Endothelial cell of umbilical vein (primary cell): ENCODE data around the gene DPM2. TPM values are rescaled to one million over a fixed set of nuclear protein-coding genes. Genes with fewer than 3 reads are reported as not detected.

ENCODE experiments used
- BruUV-seq: library from RNA; stranded (reverse); fragments of 400-500 nt; replicated peaks from 2 replicates; lab custom pipeline; 2021; lab: Mats Ljungman, UMichigan
- CTCF ChIA-PET: fragments of 300-600, 350-600 bp; sonication (Branson Sonifier 250); formaldehyde crosslinking; loops from one replicate; lab custom pipeline; 2021; ENCODE audit warnings: antibody characterized with exemption, inconsistent platforms; lab: Charles Lee
- POLR2A ChIA-PET: fragments of 300-600, 350-600 bp; sonication (Branson Sonifier 250); formaldehyde crosslinking; loops from one replicate; lab custom pipeline; 2021; ENCODE audit warnings: antibody characterized with exemption, inconsistent platforms; lab: Charles Lee
- DNase-seq: peaks from one replicate; pipeline ENCODE4 v3.0.0-alpha.2; 2011; ENCODE audit warnings: low read depth, low spot score
- FAIRE-seq: peaks from 2 replicates; lab custom pipeline; 2011; peaks lifted over from hg19 to GRCh38; lab: Jason Lieb, UNC
- H2AFZ ChIP-seq: 2 replicates; pipeline ENCODE4 v1.6.0; 2012; ENCODE audit warnings: low read depth, low read length, control low read depth, inconsistent platforms
- H3K27ac ChIP-seq: 2 replicates; pipeline ENCODE4 v1.5.1; 2011; ENCODE audit warnings: low read depth, mild to moderate bottlenecking, control low read depth, low read length, moderate library complexity; ENCODE audit not compliant: insufficient read depth
- H3K27me3 ChIP-seq, 2 experiments: 2 replicates each; pipeline versions ENCODE4 v1.6.0 to v1.6.1; 2011; ENCODE audit warnings: low read length in 2 of 2, mixed read lengths in 1 of 2; ENCODE audit not compliant: control insufficient read depth in 2 of 2, insufficient read depth in 2 of 2
- H3K36me3 ChIP-seq, 2 experiments: 2 replicates in 1 of 2; 3 replicates in 1 of 2; pipeline ENCODE4 v1.5.1; 2011; ENCODE audit warnings: low read length in 2 of 2, mild to moderate bottlenecking in 1 of 2, moderate library complexity in 1 of 2; ENCODE audit not compliant: control insufficient read depth in 2 of 2, insufficient read depth in 2 of 2; ENCODE audit errors: extremely low read depth in 1 of 2
- H3K4me1 ChIP-seq: 3 replicates; pipeline ENCODE4 v1.5.1; 2011; ENCODE audit warnings: mild to moderate bottlenecking, low read length; ENCODE audit not compliant: control insufficient read depth, insufficient read depth; ENCODE audit errors: extremely low read depth
- H3K4me2 ChIP-seq: 2 replicates; pipeline ENCODE4 v1.6.1; 2011; ENCODE audit warnings: low read length, control low read depth, mixed read lengths; ENCODE audit not compliant: insufficient read depth
- H3K4me3 ChIP-seq, 3 experiments: fragments of 200-600 bp in 1 of 3; sonication (generic), shearing (Covaris generic) in 1 of 3; replicated peaks in 1 of 3; 2 replicates each; pipeline ENCODE4 v1.5.1; 2011 to 2016; ENCODE audit warnings: control low read depth in 3 of 3, low read length in 3 of 3, mild to moderate bottlenecking in 2 of 3, inconsistent platforms in 1 of 3, low read depth in 1 of 3, moderate library complexity in 1 of 3; ENCODE audit not compliant: insufficient read depth in 1 of 3
- H3K79me2 ChIP-seq: 2 replicates; pipeline ENCODE4 v1.6.0; 2012; ENCODE audit warnings: low read length, inconsistent platforms; ENCODE audit not compliant: control insufficient read depth, insufficient read depth
- H3K9ac ChIP-seq: replicated peaks from 2 replicates; pipeline ENCODE3; 2011; ENCODE audit warnings: low read length, control low read depth; ENCODE audit not compliant: insufficient read depth; ENCODE audit errors: extremely low read depth
- H3K9me1 ChIP-seq: replicated peaks from 3 replicates; pipeline ENCODE4 v1.6.0; 2011; ENCODE audit warnings: mild to moderate bottlenecking, low read length; ENCODE audit not compliant: control insufficient read depth, insufficient read depth; ENCODE audit errors: extremely low read depth
- H3K9me3 ChIP-seq: replicated peaks from 2 replicates; pipeline ENCODE4 v1.5.1; 2012; ENCODE audit warnings: low read length, inconsistent platforms; ENCODE audit not compliant: control insufficient read depth, insufficient read depth
- H4K20me1 ChIP-seq: replicated peaks from 2 replicates; pipeline ENCODE3; 2011; ENCODE audit warnings: mild to moderate bottlenecking, low read length; ENCODE audit not compliant: control insufficient read depth, insufficient read depth; ENCODE audit errors: extremely low read depth
- EZH2 ChIP-seq: IDR thresholded peaks from 2 replicates; pipeline ENCODE4 v1.6.1; 2012; ENCODE audit warnings: borderline replicate concordance, low read depth, mild to moderate bottlenecking, moderate library complexity, low read length, inconsistent platforms; ENCODE audit not compliant: severe bottlenecking
- FOS ChIP-seq: IDR thresholded peaks from 2 replicates; pipeline ENCODE4 v1.6.1; 2011; ENCODE audit warnings: mild to moderate bottlenecking, low read length, moderate library complexity, borderline replicate concordance; ENCODE audit not compliant: insufficient read depth
- GATA2 ChIP-seq: IDR thresholded peaks from 2 replicates; pipeline ENCODE4 v1.7.0; 2011; ENCODE audit warnings: low read depth, mild to moderate bottlenecking, moderate library complexity, mixed read lengths, low read length; ENCODE audit not compliant: insufficient read length, insufficient read depth
- JUN ChIP-seq: IDR thresholded peaks from 2 replicates; pipeline ENCODE4 v1.6.1; 2011; ENCODE audit warnings: borderline replicate concordance, low read depth; ENCODE audit not compliant: insufficient read length, insufficient read depth
- MYC ChIP-seq: IDR thresholded peaks from one replicate; pipeline ENCODE4 v1.6.1; 2011; ENCODE audit warnings: mild to moderate bottlenecking, low read depth, low read length
- POLR2A ChIP-seq: IDR thresholded peaks from 2 replicates; pipeline ENCODE4 v1.6.1; 2012; ENCODE audit warnings: low read depth, mild to moderate bottlenecking, control low read depth, low read length
- POLR2AphosphoS5 ChIP-seq: IDR thresholded peaks from 2 replicates; pipeline ENCODE4 v1.6.1; 2012; ENCODE audit warnings: low read depth, mild to moderate bottlenecking, control low read depth, low read length, moderate library complexity; ENCODE audit not compliant: insufficient read depth
- dilution Hi-C: fragments of 300-500 bp; cut with MboI; formaldehyde crosslinking; loops from one replicate; pipeline ENCODE4 v1.15.0; 2019; ENCODE audit warnings: low sequenced_read_pairs; ENCODE audit not compliant: extremely low pct_ligation_motif_present
- intact Hi-C: fragments of 100-400 bp; cut with micrococcal nuclease; formaldehyde crosslinking; loops from one replicate; pipeline ENCODE4 v1.10.0; 2022
- polyA plus RNA-seq, 4 experiments: library from polyadenylated mRNA; depleted of rRNA in 3 of 4; stranded (reverse) in 3 of 4; unstranded in 1 of 4; fragments of >200 nt; gene quantifications; 2 replicates each; pipeline versions ENCODE4 v1.2.1 to v1.2.3, GENCODE V29; 2011 to 2012; ENCODE audit warnings: missing spikeins in 1 of 4
- total RNA-seq: library from RNA; stranded (reverse); gene quantifications from 2 replicates; pipeline ENCODE4 v1.2.3, GENCODE V29; 2021
- TF ChIP-seq, protein P1 (sequence below), 2 donors: IDR thresholded peaks; 1 replicate in 1 of 2; 2 replicates in 1 of 2; pipeline ENCODE4 v1.5.1; 2011; ENCODE audit warnings: low read length in 2 of 2, mild to moderate bottlenecking in 2 of 2, moderate library complexity in 2 of 2, control low read depth in 1 of 2, inconsistent platforms in 1 of 2, low read depth in 1 of 2; ENCODE audit not compliant: insufficient read depth in 1 of 2; ENCODE audit errors: extremely low read depth in 1 of 2
- TF ChIP-seq, protein P2 (sequence below): IDR thresholded peaks from 2 replicates; pipeline ENCODE4 v1.6.1; 2011; ENCODE audit not compliant: insufficient read depth, insufficient read length

The DPM2 gene
- total and polyA plus RNA-seq, 2 donors (not counting 3 experiments of a cell fraction or from before 2014, with no cell fraction given), result 47.9 to 63.9 TPM

- TF ChIP-seq FOS (no peak), EZH2 (no peak), MYC (no peak), POLR2AphosphoS5 (no peak)
- TF ChIP-seq, protein P1, sequence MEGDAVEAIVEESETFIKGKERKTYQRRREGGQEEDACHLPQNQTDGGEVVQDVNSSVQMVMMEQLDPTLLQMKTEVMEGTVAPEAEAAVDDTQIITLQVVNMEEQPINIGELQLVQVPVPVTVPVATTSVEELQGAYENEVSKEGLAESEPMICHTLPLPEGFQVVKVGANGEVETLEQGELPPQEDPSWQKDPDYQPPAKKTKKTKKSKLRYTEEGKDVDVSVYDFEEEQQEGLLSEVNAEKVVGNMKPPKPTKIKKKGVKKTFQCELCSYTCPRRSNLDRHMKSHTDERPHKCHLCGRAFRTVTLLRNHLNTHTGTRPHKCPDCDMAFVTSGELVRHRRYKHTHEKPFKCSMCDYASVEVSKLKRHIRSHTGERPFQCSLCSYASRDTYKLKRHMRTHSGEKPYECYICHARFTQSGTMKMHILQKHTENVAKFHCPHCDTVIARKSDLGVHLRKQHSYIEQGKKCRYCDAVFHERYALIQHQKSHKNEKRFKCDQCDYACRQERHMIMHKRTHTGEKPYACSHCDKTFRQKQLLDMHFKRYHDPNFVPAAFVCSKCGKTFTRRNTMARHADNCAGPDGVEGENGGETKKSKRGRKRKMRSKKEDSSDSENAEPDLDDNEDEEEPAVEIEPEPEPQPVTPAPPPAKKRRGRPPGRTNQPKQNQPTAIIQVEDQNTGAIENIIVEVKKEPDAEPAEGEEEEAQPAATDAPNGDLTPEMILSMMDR (IDR thresholded peaks at IDR 0.05; ENCODE audit: extremely low read depth in 1 of 2, insufficient read depth in 1 of 2, low read depth in 1 of 2, low read length in 2 of 2), result no peak
- BruUV-seq, result no TSS peak
- dilution Hi-C loops, result no loop called here
- Histone ChIP-seq H3K9ac (no peak overlapping the region), H3K4me3 (no peak overlapping the region), H3K9me1 (no peaks in the 10 kb centered on the region), H3K4me1 (no peaks in the 10 kb centered on the region), H4K20me1 (no peaks in the 10 kb centered on the region), H3K9me3 (no peaks in the 10 kb centered on the region), H3K27me3 (peaks cover 0 to 2% of the 10 kb centered on the region in 2 experiments), H3K4me2 (no peak overlapping the region), H3K27ac (no peak overlapping the region), H2AFZ (no peak overlapping the region), H3K36me3 (no peaks in the 10 kb centered on the region), H3K79me2 (no peaks in the 10 kb centered on the region)
- ChIA-PET CTCF (no interaction called here), POLR2A (no interaction called here)
- DNase-seq (no peak), FAIRE-seq (no peak)
- intact Hi-C loops, result no loop called here
These were observed 49.5 kb upstream of the DPM2 start for GRCh38 chr9:127987103-127987614.

DNA sequence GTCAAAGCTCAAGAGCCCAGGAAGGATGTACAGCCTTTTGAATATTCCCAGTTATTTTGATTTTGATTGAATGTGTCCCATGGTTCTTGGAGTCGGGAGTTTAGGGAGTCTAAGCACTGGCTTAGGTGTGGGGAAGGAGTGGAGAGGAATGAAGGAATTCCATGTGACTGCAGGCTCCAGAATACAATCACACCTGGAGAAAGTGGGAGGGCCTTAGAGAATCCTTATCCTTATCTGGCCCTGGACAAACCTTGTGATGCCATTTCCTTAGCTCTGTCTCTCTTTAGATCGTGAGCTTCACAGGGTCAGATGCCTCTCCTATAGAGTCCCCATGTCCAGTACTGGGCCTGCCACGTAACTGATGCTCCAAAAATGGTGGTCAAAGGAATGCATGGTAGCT is 47.4 kb upstream of the DPM2 start:
- no peak overlapping the region for H3K4me2 ChIP-seq
- BruUV-seq, result no TSS peak
- H3K27ac ChIP-seq, result no peak overlapping the region
- no peak overlapping the region for H2AFZ ChIP-seq
- dilution Hi-C loops (no loop called here), intact Hi-C loops (no loop called here)
- H3K9me3 ChIP-seq, result no peaks in the 10 kb centered on the region
- no peak overlapping the region for H3K4me3 ChIP-seq
- no peak for FAIRE-seq
- H3K79me2 ChIP-seq, result no peaks in the 10 kb centered on the region
- DNase-seq, result no peak
- no peak overlapping the region for H3K9ac ChIP-seq
- no peaks in the 10 kb centered on the region for H3K36me3 ChIP-seq
- H3K27me3 ChIP-seq, result no peaks in the 10 kb centered on the region
- no peaks in the 10 kb centered on the region for H4K20me1 ChIP-seq
- ChIA-PET CTCF (no interaction called here), POLR2A (no interaction called here)
- no peaks in the 10 kb centered on the region for H3K9me1 ChIP-seq
- peaks cover 6% of the 10 kb centered on the region for H3K4me1 ChIP-seq
- TF ChIP-seq FOS, result no peak
- no peak for TF ChIP-seq POLR2A
- TF ChIP-seq MYC, result no peak
- TF ChIP-seq POLR2AphosphoS5, result no peak
- TF ChIP-seq, protein P2, sequence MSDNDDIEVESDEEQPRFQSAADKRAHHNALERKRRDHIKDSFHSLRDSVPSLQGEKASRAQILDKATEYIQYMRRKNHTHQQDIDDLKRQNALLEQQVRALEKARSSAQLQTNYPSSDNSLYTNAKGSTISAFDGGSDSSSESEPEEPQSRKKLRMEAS, result no peak
- no peak for TF ChIP-seq EZH2
- TF ChIP-seq, protein P1 (IDR thresholded peaks at IDR 0.05; ENCODE audit: extremely low read depth in 1 of 2, insufficient read depth in 1 of 2, low read depth in 1 of 2, low read length in 2 of 2), result no peak
- TF ChIP-seq GATA2, result no peak
- TF ChIP-seq JUN, result no peak
